AG10803 (cell line): Measurements from ENCODE around the gene DCTPP1.

Experiments used
- DNase-seq: peaks from one replicate; pipeline ENCODE4 v3.0.0; 2010; ENCODE audit warnings: low read depth
- H3K4me3 ChIP-seq: 2 replicates; pipeline ENCODE4 v1.5.1; 2011; ENCODE audit warnings: mild to moderate bottlenecking, low read length, control low read depth
- CTCF ChIP-seq: conservative IDR thresholded peaks from 2 replicates; pipeline ENCODE4 v1.5.1; 2011; ENCODE audit warnings: mild to moderate bottlenecking, low read length, control low read depth, inconsistent platforms

Gene DCTPP1

GRCh38 chr16:30379158-30379783 lies 50.6 kb downstream of the DCTPP1 start:
- no peak for DNase-seq
- TF ChIP-seq CTCF, result no peak
- H3K4me3 ChIP-seq, result peak overlapping the region; percentile 91

- peak; percentile 33 for TF ChIP-seq CTCF
- H3K4me3 ChIP-seq, result peak overlapping the region; percentile 91
- DNase-seq, result peak; percentile 97
Measured at GRCh38 chr16:30378236-30379157, 51.3 kb downstream of the DCTPP1 start.

GRCh38 chr16:30377812-30378235 lies 52.0 kb downstream of the DCTPP1 start:
- TF ChIP-seq CTCF, result no peak
- peak; percentile 87 for DNase-seq
- peak overlapping the region; percentile 66 for H3K4me3 ChIP-seq

DNA sequence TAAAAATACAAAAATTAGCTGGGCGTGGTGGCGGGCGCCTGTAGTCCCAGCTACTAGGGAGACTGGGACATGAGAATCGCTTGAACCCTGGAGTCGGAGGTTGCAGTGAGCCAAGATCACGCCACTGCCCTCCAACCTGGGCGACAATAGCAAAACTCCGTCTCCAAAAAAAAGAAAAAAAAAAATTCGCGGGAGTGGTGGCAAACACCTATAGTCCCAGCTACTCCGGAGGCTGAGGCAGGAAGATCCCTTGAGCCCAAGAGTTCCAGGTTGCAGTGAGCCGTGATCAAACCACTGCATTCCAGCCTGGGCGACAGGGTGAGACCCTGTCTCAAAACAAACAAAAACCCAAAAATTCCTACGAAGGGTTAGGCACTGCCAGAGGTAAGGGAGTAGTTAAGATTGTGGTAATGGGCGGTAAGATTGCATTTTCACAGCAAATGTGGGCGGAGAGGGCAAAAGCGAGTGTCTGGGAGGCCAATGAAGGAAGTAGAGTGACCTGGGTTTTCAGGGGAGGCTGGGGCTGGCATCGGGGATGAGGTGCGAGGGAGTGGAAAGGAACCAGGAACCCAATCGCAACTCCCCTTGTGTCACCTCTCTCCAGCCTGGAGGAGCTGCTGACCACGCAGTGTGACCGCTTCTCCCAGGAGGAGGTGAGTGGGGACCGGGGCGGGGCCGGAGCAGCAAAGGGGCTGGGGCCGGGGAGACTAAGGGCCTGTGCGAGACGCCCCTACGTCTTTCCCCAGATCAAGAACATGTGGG lies 52.6 kb downstream of the DCTPP1 start:
- peak overlapping the region; percentile 66 for H3K4me3 ChIP-seq
- TF ChIP-seq CTCF, result no peak
- DNase-seq, result no peak

GRCh38 chr16:30376461-30376902 lies 53.3 kb downstream of the DCTPP1 start:
- no peak overlapping the region for H3K4me3 ChIP-seq
- TF ChIP-seq CTCF, result no peak
- DNase-seq, result no peak

- no peak overlapping the region for H3K4me3 ChIP-seq
- no peak for DNase-seq
- no peak for TF ChIP-seq CTCF
Measured at GRCh38 chr16:30375864-30376263, 54.0 kb downstream of the DCTPP1 start.
